CMK (cell line): Measurements from ENCODE around the gene DPEP2.
A peak's percentile ranks its signal among the peaks of the same experiment; 100 is the strongest.
"Not testable (repeated sequence)": the region's sequence is repeated elsewhere in the genome, so short reads cannot be mapped to it uniquely, and the experiment has no call there.

Experiments
- DNase-seq: peaks from one replicate; pipeline ENCODE4 v3.0.0-alpha.2; 2010; ENCODE audit warnings: low read depth

The DPEP2 gene

DNA sequence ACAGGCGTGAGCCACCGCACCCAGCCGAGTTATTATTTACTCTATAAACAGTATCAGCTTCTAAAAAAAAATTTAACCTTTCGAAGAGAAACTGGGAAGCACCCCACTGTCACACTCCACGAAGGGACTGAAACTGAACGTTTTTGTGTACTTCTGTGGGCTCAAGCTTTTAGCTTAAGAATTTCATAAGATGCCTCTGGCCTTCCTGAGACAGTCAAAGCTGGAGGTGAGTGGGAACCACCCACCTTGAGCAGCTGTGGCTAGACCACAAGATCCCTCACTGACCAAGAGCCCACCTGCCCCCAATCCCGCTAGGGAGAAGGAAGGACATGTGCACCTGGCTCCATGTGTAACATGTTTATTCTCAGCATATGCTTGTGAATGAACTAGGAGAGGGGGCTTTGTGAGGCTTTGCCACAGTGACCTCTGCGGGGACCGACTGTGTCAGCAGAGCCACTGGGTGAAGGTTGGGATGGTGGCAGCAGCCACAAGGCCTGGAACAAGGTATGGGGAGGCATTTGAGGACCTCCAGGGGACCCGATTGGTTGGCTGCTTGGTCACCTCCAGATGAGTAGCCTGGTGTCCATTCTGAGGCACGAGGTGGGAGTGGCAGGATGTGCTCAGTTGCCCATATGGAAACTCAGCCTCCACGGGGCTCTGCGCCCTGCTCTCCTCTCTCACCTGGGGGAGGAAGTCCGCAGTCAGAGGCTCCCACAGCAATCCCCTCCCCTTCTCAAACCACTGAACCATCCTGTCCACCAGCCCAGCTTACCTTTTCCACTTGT lies 23.8 kb downstream of the DPEP2 start:
- no peak for DNase-seq

DNA sequence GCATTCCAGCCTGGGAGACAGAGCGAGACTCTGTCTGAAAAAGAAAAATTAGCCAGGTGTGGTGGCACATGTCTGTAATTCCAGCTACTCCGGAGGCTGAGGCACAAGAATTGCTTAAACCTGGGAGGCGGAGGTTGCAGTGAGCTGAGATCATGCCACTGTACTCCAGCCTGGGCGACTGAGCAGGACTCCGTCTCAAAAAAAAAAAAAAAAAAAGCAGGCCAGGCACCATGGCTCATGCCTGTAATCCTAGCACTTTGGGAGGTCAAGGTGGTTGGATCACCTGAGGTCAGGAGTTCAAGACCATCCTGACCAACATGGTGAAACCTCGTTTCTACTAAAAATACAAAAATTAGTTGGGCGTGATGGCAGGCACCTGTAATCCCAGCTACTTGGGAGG lies 27.0 kb downstream of the DPEP2 start:
- not testable (repeated sequence) for DNase-seq

GRCh38 chr16:67971111-67971510 lies 28.2 kb downstream of the DPEP2 start:
- no peak for DNase-seq

GRCh38 chr16:67969254-67970039 lies 29.8 kb downstream of the DPEP2 start:
- DNase-seq: no peak

- peak; percentile 66 for DNase-seq
These were observed 30.7 kb downstream of the DPEP2 start, which contains the start of gene SLC12A4 for GRCh38 chr16:67968400-67969253. Gene SLC12A4 (minus strand): TSS chr16:67968637. CDS start chr16:67968553, 84 bp downstream.

- no peak for DNase-seq
These were observed 31.3 kb downstream of the DPEP2 start for GRCh38 chr16:67967958-67968399.

DNA sequence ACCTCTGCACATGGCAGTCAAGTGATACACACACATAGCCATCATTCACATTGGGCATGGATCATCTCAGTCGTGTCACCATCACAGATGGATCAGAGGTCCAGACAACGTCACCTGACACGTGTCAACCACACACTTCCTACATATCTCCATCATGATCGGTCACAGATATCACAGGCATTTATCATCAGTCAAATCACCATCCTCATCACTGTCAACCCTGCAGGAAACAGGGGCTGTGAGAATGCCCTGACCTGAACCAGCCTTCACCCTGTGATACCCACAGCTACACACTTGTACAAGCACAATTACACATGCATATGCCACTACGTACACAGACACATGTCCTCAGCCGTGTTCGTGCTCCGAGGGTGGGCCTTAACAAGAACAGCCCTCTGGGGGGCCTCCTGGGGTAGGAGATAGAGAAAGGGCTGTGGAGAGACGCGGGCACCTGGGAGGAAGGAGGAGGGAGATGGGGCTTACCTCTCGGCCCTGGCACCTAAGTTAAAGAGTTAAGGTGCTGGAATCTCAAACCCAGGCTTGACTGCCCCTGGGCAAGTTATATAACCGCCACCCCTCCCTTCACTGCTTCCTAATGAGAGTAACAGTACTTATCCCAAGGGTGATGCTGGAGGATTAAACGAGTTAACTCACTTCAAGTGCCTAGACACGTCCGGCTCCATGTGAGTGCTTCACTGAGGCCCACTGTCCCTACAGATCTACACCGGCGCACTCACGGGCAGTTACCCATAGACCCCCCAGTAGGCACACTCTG lies 31.9 kb downstream of the DPEP2 start:
- DNase-seq: no peak

DNA sequence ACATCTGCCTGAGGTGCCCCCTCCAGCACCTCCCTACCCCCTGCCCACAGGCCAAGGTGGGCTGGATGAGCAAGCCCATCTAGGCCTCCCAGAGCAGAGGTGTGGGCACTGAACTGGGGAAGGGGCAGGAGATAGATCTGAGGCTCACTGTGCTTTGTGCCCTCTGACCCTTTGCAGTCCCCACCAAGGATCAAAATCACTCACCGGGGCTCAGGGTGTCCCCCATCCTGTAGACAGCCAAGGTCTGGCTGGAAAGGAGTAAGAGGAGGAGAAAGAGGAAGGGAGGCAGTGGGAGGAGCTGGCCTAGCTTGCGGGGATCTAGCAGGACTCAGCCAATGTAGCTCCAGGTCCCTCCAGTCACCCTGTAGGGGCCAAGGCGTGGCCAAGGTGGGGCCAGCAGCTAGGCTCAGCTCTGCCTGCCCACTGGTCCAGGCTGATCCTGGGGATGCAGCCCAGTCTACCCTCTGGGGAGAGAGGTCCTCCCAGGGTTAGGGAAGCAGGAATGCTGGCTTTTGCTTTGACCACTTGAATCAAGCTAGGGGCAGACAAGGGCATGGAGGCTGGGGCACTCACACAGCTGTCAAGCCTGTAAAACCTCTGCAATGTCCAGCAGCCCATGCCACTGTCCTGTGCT lies 32.6 kb downstream of the DPEP2 start:
- DNase-seq: no peak

DNA sequence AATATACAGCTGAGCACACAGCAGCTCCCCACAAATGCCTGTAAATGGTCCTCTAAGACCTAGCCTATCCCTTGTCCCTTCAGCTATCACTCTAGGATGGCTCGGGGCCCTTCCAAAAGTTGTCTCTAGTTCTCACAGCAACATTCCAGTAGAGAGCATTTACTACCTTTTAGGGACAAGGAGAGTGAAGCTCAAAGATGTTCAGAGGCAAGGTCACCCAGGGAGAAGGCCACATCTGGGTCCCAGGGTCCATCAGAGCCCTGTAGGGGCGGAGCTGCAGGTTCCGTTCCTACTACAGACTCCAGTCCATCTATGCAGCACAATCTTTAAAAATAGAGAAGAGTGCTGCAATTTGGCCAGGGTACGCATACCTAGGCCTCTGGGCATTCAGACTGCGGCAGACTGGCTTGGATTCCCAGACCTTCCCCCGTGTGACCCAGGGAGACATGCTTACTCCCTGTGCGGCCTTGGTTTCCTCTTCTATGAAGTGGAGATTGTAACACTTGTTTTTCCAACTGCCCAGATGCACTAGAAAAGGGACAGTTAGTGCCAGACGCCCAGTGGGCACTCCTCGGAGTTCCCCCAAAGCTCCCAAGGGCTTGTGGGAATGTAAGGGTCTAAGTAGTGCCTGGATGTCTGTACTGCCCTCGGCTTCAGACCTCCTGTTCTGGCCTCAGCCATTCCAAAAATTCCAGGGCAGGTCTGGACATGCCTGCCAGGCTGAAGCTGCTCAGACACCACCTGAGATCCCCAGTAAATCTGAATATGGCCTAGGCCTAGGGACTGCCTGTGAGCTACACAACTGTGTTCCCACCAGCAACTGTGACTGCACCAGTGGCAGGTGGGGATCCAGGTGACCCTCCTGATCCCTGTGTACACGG lies 33.4 kb downstream of the DPEP2 start:
- no peak for DNase-seq

- DNase-seq: no peak
These were observed 34.7 kb downstream of the DPEP2 start for GRCh38 chr16:67964477-67965131.

DNA sequence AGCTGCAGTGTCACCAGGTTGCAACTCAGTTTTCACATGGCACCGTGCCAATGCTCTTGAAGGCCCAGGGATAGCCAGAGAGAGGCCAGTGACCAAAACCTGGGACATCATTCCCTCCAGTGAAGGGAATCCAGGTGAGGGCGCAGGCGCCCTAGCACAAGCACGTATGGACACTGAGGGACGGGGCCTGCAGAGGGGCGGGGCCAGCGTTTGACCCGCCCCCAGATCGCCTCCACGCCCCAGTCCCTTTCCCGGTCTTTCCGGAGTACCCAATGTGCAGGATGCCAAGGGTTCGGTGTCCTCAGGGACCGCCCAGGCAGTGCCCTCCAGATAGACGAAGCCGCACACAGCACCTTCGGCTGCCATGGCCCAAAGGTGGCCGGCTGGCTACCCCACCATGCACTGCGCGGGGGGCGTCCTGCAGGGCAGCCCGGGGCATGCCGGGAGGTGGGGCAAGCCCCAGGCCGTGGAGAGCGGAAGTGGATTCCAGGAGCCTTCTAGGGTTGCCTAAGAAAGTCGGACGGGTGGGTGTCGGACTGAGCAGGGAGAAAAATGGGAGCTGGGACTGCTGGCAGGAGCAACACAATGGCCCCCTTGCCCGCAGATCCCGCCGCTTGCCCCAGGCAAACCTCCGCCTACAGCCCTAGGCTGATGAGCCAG lies 35.5 kb downstream of the DPEP2 start:
- DNase-seq: no peak

- DNase-seq: no peak
These were observed 36.0 kb downstream of the DPEP2 start for GRCh38 chr16:67963292-67963661.

DNA sequence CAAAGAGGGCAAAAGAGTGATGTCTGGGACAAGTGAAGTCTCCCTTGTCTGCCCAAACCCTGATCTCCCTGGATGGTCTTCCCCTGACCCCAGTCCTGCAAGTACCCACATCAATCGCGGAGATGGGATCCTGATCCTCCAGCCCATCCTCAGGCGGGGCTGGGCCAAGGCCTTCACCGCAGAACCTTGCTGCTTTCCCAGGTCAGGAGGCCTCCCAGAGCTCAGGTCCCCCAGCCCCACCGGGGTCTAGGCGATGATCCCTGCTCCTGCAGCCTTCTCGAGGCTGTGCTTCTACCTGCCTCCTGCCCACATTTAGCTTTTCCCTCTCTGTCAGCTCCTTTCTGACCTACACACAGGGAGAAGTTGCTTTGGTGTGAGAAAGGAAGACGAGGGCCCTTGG lies 37.1 kb downstream of the DPEP2 start:
- DNase-seq: no peak

DNA sequence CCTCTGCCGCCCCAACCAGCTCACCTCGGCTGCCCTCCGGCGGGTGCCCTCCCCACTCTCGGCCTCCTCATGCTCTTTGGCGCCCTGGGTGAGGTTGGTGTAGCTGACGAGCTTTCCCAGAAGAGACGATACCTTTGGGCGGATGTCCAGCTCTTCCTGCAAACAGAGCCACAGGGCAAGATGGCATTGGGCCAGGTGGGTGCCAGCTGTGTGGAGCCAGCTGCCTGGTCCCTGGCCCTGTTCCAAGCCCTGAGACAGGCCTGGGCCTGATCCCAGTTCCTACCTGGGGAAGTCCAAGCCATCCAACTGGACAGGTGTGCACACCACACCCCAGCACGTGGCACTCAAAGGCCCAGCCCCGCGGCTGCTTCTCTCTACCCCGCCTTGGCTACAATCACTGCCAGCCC lies 37.7 kb downstream of the DPEP2 start:
- no peak for DNase-seq

GRCh38 chr16:67959536-67960329 lies 39.6 kb downstream of the DPEP2 start:
- DNase-seq: no peak

GRCh38 chr16:67957622-67958021 lies 41.7 kb downstream of the DPEP2 start:
- DNase-seq: no peak

DNA sequence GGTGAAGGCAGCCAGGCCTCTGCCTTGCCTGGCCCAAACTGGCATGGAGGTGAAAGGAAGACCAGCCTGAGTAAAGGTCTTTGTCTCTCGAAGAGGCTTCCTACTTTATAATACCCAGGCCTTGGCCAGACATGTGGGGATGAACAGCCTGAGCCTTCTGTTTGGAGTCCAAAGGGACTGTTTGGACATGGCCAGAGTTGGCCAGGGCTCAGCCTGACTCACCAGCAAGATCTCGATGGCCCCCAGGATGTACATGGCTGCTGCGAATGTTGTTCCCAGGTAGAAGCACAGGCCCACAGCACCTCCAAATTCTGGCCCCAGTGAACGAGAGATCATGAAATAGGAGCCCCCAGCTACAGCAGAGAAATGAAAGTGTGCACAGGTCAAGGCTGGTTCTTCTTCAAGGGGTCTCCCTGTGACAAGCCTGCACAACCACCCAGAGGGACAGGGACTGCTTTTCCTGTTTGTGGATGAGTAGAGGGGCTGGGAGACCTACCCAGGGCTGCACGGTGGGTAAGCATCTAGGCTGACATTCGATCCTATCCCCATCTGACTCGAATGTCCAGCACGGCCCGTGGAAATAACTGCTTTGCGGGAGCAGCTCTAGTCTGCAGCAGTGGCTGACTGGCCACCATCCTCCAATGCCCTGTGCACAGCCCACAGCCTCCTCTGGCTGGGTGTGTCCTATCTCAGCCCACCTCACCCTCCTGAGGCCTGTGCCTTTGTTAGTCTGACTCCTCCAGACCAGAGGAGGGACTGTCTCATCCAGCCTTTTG lies 44.7 kb downstream of the DPEP2 start:
- no peak for DNase-seq
